ENCODE data around the gene RFK.

DNA sequence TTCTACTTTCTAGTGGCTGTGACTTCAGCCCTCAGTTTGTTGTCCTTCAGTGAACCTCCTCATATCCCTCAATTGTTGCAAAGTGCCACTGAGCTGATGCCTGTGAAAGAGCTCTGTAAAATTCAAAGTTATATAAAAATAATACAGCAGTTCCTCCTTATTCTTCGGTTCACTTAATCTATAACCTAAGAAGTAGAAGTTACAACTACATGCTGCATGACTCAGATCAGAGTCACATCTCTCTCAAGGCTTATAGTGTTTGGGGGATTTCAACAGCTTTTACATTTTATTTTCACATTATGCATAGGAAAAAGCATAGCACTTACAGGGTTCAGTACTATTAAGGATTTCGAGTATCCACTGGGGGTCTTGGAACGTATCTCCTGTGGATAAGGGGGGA is 39.6 kb upstream of the RFK start:
- TF ChIP-seq POLR2AphosphoS5 (IDR thresholded peaks at IDR 0.05) (no peak), CTCF (IDR thresholded peaks at IDR 0.05) (no peak), POLR2A (IDR thresholded peaks at IDR 0.05) (no peak)

All from transverse colon (tissue), 4 donors.